SKM-1 treated with dmso at 0.1 percent for 144 hours (cell line): ENCODE data around the gene PAIP2B.
"Not testable (repeated sequence)": the region's sequence is repeated elsewhere in the genome, so short reads cannot be mapped to it uniquely, and the experiment has no call there.

Experiments
- DNase-seq: peaks from one replicate; lab custom pipeline; 2025; ENCODE audit not compliant: unreplicated experiment; lab: John Stamatoyannopoulos, UW

The PAIP2B gene, protein sequence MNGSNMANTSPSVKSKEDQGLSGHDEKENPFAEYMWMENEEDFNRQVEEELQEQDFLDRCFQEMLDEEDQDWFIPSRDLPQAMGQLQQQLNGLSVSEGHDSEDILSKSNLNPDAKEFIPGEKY

GRCh38 chr2:71226965-71227560, at the start of gene PAIP2B:
TSS of gene PAIP2B (minus strand) at chr2:71227103. CDS start at chr2:71202589, 24,514 bp downstream.
- DNase-seq, result peak; percentile 100

DNA sequence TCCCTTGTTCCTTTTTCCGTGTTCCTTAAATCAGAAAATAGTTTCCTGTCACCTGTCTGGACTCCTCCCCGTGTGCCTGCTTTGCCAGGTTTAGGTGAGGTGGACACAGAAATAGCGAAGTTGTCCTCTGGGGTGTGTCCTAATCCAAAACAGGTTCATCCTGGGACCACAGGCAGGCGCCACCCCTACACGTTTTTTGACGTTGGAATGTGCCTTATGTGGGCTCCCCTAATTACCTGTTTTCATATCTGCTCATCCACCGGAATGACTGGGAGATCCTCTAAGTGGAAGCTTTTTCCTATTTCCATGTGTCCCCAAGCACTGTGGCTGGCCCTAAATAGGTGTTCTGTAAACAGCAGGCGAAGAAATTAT, 49.0 kb upstream of the PAIP2B start:
- no peak for DNase-seq

GRCh38 chr2:71269511-71270090, 42.7 kb upstream of the PAIP2B start:
- no peak for DNase-seq

GRCh38 chr2:71263386-71263785, 36.5 kb upstream of the PAIP2B start:
- DNase-seq, result no peak

DNA sequence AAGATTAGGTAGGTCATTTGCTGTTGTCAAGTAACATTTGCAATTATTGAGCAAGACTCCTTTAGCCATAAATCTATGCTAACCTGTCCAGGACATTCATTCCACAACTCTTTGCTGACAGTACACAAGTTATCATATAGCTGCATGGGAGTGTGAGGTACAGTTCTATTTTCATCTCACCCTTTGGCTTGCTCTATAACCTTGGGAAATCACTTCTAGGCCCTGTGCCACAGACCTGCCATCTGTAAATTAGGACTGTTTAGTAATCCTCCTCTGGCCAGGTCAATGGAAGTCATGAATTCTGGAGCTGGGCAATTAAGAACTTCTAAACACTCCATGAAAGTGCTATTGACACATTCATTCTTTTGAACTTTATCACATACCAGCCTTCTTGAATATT, 34.6 kb upstream of the PAIP2B start:
- no peak for DNase-seq

- no peak for DNase-seq
These were observed 29.5 kb upstream of the PAIP2B start for GRCh38 chr2:71256421-71256820.

DNA sequence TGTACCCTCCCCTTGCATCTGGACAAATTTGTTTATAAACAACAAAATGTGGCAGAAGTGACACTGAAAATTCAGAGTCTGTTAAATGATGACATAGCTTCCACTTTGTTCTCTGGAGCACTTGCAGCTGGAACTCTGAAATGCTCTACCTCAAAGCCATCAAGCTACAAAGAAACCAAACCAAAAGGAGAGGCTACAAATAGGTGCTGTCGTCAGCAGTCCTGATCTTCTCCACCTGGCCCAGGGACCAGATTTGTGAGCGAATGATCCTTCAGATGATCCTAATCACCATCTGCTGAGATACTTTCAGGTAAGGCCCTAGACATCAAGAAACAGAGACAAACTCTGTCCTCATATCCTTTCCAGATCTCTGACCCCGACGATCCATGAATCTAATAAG, 27.9 kb upstream of the PAIP2B start:
- DNase-seq, result no peak

DNA sequence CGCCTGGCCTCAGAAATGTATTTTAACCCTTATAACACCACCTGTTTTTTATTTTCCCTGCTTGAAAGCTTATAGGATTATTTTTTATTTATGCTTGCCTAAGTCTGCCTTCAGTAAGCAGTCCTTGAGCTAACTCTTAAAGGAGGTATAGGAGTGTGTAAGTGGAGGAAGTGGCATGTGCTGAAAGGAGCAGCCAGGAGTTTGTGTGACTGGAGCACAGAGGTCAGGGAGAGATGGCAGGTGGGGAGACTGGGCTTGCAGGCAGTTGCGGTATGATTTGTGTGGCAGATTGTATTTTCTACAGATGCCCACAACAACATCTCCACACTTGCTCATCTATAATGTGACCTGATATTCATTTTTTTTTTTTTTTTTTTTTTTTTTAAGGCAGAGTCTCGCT, 27.2 kb upstream of the PAIP2B start:
- DNase-seq, result no peak

GRCh38 chr2:71253476-71253875, 26.6 kb upstream of the PAIP2B start:
- no peak for DNase-seq

- no peak for DNase-seq
These were observed 26.0 kb upstream of the PAIP2B start for GRCh38 chr2:71252862-71253261.

DNA sequence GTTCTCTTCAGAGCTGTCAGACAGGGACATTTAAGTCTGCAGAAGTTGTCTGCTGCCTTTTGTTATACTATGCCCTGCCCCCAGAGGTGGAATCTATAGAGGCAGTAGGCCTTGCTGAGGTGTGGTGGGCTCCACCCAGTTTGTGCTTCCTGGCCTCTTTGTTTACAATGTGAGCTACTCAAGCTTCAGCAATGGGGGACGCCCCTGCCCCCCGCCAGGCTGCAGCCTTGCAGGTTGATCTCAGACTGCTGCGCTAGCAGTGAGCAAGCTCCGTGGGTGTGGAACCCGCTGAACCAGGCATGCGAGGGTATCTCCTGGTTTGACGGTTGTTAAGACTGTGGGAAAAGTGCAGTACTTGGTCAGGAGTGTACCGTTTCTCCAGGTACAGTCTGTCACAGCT, 24.0 kb upstream of the PAIP2B start:
- no peak for DNase-seq

DNA sequence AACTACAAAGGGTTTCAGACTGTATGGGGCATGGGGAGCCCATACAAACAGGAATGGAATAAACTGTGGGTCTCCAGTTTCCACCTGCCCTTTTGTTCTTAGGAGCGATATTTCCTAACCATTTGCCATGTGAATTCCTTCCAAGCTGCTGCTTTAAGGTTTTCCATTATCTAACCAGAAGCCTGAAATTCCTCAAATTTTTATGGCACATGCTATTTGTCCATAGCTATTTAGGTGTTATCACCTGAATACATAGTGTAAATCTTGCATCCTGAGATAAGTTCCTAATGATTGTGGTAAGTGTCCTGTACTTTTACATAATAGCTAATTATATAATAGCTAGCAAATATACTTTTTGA, 17.4 kb upstream of the PAIP2B start:
- DNase-seq, result no peak

DNA sequence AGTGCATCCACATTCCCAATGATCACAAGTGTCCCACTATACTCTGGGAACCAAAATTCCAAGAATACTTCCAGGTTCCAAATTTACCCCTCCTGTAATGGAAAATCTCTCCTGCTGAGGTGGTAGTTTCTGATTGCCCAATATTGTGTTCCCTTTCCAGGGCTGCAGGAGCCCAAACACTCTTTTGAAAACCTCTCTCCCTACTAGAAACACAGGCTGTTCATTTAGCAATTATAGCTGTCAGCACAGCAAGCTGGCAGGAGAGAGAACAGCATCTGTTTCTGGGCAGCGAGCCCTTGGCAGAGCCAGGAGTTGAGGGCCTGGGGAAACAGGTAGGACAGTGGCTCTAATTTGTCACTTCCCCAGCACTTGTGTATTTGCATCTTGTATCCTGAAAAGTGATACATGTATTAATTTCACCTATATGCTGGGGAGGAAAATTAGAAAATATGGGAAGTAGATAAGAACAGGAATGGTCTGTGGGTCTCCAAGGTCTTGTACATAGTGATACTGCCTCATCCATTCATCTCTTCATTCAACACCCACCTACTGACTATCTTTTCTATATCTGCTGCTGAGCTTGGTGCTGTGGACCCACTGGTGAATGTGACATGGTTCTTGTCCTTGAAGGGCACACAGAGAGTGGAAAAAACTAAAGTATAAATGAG, 16.9 kb upstream of the PAIP2B start:
- no peak for DNase-seq

GRCh38 chr2:71240794-71241193, 13.9 kb upstream of the PAIP2B start:
- no peak for DNase-seq

- no peak for DNase-seq
These were observed 11.2 kb upstream of the PAIP2B start for GRCh38 chr2:71238089-71238488.

DNA sequence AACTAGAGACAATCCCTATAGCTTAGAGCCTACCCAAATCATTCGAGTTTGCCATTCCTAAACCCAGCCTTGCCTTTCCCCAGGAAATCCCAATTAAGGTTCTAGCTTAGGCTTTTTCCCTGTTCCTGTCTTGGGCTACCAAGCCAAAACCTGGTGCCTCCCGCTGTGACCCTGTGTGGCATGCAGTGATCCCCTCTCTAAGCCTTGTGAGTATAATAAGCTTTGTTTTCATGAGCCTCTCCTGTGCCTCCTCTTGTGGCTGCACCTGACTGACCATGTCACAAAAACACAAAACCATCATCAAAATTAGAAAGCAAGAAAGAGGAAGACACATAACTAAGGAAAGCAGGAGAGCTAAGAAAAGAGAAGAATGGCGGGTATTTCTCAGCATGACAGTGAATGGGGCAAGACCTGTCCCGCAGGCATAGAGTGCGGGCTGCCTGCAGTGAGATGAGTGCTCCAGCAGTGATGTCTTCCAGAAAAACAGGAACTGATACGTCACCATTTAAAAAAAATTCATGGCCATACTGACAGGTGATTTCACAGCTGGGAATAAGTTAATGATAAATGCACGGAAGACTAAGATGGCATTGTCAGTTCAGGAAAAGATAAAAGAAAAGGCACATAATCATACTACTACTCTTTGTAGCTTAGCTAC, 9.2 kb upstream of the PAIP2B start:
- peak; percentile 74 for DNase-seq

DNA sequence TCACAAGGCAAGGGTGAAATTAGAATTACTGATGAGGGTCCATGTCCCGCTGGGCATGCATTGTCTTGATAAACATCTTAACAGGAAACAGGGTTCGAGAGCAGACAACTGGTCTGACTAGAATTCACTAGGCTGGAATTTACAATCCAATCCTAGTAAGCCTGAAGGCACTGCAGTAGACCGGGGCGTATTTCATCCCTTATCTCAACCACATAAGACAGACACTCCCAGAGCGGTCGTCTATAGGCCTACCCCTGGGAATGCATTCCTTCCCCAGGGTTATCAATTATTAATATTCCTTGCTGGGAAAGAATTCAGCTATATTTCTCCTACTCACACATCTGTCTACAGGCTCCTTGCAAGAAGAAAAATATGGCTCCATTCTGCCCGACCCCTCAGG, 6.2 kb upstream of the PAIP2B start:
- not testable (repeated sequence) for DNase-seq

- DNase-seq, result peak; percentile 12
These were observed 573 bp downstream of the PAIP2B start for GRCh38 chr2:71226096-71226964.

DNA sequence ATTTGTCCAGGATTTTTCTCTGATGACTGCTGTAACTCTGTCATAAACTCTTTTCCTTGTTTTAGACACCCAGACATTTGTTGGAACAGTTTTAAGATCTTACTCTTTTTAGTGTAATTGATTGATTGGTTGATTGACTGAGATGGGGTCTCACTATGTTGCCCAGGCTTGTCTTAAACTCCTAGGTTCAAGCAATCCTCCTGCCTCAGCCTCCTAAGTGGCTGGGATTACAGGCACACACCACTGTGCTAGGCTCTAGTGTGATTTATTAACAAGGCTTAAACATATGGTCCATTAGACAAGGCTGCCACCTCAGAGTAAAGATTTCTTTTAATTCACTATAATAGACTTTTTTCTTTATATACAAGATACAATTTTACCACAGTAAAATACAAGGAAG, 2.0 kb downstream of the PAIP2B start:
- no peak for DNase-seq

- no peak for DNase-seq
These were observed 2.4 kb downstream of the PAIP2B start for GRCh38 chr2:71224457-71224856.

- peak; percentile 42 for DNase-seq
These were observed 3.1 kb downstream of the PAIP2B start for GRCh38 chr2:71223767-71224333.
